HCT116 (cell line): ENCODE measurements around the gene ARHGAP8.
"Not testable (repeated sequence)": the region's sequence is repeated elsewhere in the genome, so short reads cannot be mapped to it uniquely, and the experiment has no call there.

Experiments used
- CBX3 ChIP-seq: IDR thresholded peaks from 2 replicates; pipeline ENCODE4 v1.6.1; 2012; ENCODE audit warnings: low read depth
- EZH2phosphoT487 ChIP-seq: fragments of 200-600 bp; IDR thresholded peaks from 2 replicates; pipeline ENCODE4 v1.6.1; 2018; ENCODE audit warnings: antibody characterized with exemption, borderline replicate concordance
- JUND ChIP-seq: IDR thresholded peaks from 2 replicates; pipeline ENCODE4 v1.6.1; 2012
- POLR2A ChIP-seq: IDR thresholded peaks from 2 replicates; pipeline ENCODE4 v1.7.0; 2011; ENCODE audit warnings: borderline replicate concordance; ENCODE audit not compliant: insufficient read depth, insufficient read length; ENCODE audit errors: extremely low read depth
- POLR2AphosphoS5 ChIP-seq: IDR thresholded peaks from 2 replicates; pipeline ENCODE4 v1.6.1; 2011; ENCODE audit warnings: mild to moderate bottlenecking, low read depth, low read length, moderate library complexity
- REST ChIP-seq: IDR thresholded peaks from 2 replicates; pipeline ENCODE4 v1.6.1; 2012; ENCODE audit warnings: low read depth
- SIN3A ChIP-seq: IDR thresholded peaks from 2 replicates; pipeline ENCODE4 v1.6.1; 2012; ENCODE audit warnings: low read depth
- SP1 ChIP-seq: IDR thresholded peaks from 2 replicates; pipeline ENCODE4 v1.6.1; 2012; ENCODE audit warnings: low read depth
- ZFX ChIP-seq: fragments of 450-650 bp; IDR thresholded peaks from 2 replicates; pipeline ENCODE4 v1.6.1; 2017
- TF ChIP-seq, protein P1 (sequence below), 3 experiments: fragments of 200-600 bp in 1 of 3; sonication (generic) in 1 of 3; IDR thresholded peaks in 2 of 3; conservative IDR thresholded peaks in 1 of 3; 2 replicates each; pipeline ENCODE4 v1.5.1; 2012 to 2017; ENCODE audit warnings: low read depth in 2 of 3, low read length in 2 of 3, antibody characterized with exemption in 1 of 3, borderline replicate concordance in 1 of 3, control low read depth in 1 of 3, mild to moderate bottlenecking in 1 of 3, mixed read lengths in 1 of 3, mixed run types in 1 of 3, moderate library complexity in 1 of 3; ENCODE audit not compliant: insufficient read depth in 1 of 3

GRCh38 chr22:44739666-44740065 lies 12.7 kb upstream of the ARHGAP8 start:
- TF ChIP-seq, protein P1, sequence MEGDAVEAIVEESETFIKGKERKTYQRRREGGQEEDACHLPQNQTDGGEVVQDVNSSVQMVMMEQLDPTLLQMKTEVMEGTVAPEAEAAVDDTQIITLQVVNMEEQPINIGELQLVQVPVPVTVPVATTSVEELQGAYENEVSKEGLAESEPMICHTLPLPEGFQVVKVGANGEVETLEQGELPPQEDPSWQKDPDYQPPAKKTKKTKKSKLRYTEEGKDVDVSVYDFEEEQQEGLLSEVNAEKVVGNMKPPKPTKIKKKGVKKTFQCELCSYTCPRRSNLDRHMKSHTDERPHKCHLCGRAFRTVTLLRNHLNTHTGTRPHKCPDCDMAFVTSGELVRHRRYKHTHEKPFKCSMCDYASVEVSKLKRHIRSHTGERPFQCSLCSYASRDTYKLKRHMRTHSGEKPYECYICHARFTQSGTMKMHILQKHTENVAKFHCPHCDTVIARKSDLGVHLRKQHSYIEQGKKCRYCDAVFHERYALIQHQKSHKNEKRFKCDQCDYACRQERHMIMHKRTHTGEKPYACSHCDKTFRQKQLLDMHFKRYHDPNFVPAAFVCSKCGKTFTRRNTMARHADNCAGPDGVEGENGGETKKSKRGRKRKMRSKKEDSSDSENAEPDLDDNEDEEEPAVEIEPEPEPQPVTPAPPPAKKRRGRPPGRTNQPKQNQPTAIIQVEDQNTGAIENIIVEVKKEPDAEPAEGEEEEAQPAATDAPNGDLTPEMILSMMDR (IDR thresholded peaks at IDR 0.05 in 2 of 3, conservative IDR thresholded peaks at IDR 0.05 in 1 of 3; ENCODE audit: borderline replicate concordance in 1 of 3, insufficient read depth in 1 of 3, low read depth in 2 of 3, low read length in 2 of 3) = not testable (repeated sequence)
- not testable (repeated sequence) for TF ChIP-seq POLR2AphosphoS5, SIN3A, REST, ZFX, POLR2A, SP1, EZH2phosphoT487, CBX3, JUND
